ENCODE measurements around the gene KIAA0040.

The KIAA0040 gene

DNA sequence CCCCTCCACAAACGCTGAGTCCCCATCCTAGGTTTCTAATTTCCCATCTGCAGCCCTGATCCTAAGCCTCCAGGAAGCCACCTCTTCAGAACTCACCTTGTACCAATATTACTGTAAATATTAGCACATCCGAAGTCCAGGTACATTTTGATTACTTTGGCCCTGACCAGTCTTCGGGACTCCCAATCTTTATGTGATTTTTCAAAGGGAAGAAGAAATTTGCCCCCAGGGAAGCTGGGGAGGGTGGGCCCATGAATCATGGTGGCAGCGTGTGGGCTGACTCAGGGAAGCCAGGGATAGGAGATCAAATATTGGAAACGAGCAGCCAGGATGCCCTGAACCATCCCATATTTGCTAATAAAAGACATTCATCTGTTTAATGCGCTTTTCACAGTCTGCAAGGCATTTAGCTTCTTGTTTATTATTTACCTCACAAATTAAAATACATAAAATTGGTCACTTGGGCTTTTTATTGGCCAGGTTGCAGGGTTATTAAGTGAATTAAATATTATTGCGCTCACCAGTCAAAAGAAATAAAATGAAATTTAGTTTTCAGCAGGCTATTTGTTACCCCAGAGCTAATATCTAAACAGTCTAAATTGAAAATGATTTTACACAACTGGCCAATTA lies 46.6 kb downstream of the KIAA0040 start:
- peaks cover 5% of the 10 kb centered on the region for H3K4me1 ChIP-seq (ENCODE audit: control insufficient read depth, insufficient read depth, low read length)
- no peak overlapping the region for H3K4me3 ChIP-seq (ENCODE audit: insufficient read depth, low read depth, low read length)
- H3K9me3 ChIP-seq (ENCODE audit: control insufficient read depth, low read length): no peaks in the 10 kb centered on the region
- WGBS, 2 experiments: 89 to 90% methylated on average over 5 to 6 of the region's 7 CpGs
- H3K27ac ChIP-seq (ENCODE audit: insufficient read depth, low read depth, low read length, poor library complexity, severe bottlenecking): no peak overlapping the region
- no peaks in the 10 kb centered on the region for H3K27me3 ChIP-seq (ENCODE audit: control insufficient read depth, insufficient read depth, low read length, poor library complexity, severe bottlenecking)
- H3K36me3 ChIP-seq (ENCODE audit: control insufficient read depth, insufficient read depth, low read length): no peaks in the 10 kb centered on the region

- H3K4me3 ChIP-seq (ENCODE audit: insufficient read depth, low read depth, low read length): no peak overlapping the region
- WGBS, 2 experiments: 83 to 97% methylated on average over 2 of the region's 2 CpGs
- H3K9me3 ChIP-seq (ENCODE audit: control insufficient read depth, low read length): no peaks in the 10 kb centered on the region
These were observed 54.0 kb downstream of the KIAA0040 start for GRCh38 chr1:175138579-175138978.

DNA sequence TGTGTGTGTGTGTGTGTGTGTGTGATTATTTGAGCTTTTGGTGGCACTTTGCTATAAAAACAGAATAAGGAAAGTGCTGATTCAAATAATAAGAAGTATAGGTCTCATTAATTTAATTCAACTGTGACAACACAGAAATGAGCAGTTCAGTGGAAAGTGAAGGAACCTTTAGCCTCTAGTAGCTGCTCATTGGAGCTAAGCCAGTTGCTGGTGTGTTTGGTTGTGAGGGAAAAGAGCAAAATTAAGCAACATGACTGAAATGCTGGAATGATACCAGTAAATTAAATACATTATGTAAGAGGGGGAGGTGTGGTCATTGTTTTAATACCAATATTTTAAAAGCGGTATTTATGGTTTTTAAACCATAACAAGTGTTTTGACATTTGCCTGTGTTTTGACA lies 55.2 kb downstream of the KIAA0040 start:
- 100% methylated on average over 1 of the region's 1 CpG for WGBS, 2 experiments
- H3K4me1 ChIP-seq (ENCODE audit: control insufficient read depth, insufficient read depth, low read length): no peaks in the 10 kb centered on the region
- no peaks in the 10 kb centered on the region for H3K9me3 ChIP-seq (ENCODE audit: control insufficient read depth, low read length)
- H3K4me3 ChIP-seq (ENCODE audit: insufficient read depth, low read depth, low read length): no peak overlapping the region
- no peaks in the 10 kb centered on the region for H3K27me3 ChIP-seq (ENCODE audit: control insufficient read depth, insufficient read depth, low read length, poor library complexity, severe bottlenecking)
- no peaks in the 10 kb centered on the region for H3K36me3 ChIP-seq (ENCODE audit: control insufficient read depth, insufficient read depth, low read length)
- H3K27ac ChIP-seq (ENCODE audit: insufficient read depth, low read depth, low read length, poor library complexity, severe bottlenecking): no peak overlapping the region

More at GRCh38 chr1:175138579-175138978, 54.0 kb downstream of the KIAA0040 start:
- Histone ChIP-seq H3K27me3 (ENCODE audit: control insufficient read depth, insufficient read depth, low read length, poor library complexity, severe bottlenecking) (no peaks in the 10 kb centered on the region), H3K36me3 (ENCODE audit: control insufficient read depth, insufficient read depth, low read length) (no peaks in the 10 kb centered on the region), H3K4me1 (ENCODE audit: control insufficient read depth, insufficient read depth, low read length) (no peaks in the 10 kb centered on the region), H3K27ac (ENCODE audit: insufficient read depth, low read depth, low read length, poor library complexity, severe bottlenecking) (no peak overlapping the region)

DNA sequence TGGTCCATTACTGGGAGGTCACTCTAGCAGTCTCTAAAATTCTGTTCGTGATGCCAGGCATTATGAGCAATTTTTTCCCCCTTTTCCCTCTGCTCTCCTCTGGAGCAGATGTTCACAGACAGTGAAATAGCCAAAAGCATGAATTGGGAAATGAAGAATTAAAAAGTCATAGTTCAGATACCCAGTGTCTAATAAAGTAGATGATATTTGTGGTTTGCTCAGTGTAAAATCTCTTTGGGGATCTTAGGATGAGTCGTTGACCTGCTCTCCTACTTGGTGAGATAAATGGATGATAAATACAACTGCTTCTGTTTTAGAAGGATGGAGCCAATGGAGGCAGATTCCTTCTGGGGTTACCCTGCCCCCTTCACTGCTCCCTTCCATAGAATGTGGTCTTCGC lies 56.3 kb downstream of the KIAA0040 start:
- H3K27me3 ChIP-seq (ENCODE audit: control insufficient read depth, insufficient read depth, low read length, poor library complexity, severe bottlenecking): no peaks in the 10 kb centered on the region
- no peaks in the 10 kb centered on the region for H3K4me1 ChIP-seq (ENCODE audit: control insufficient read depth, insufficient read depth, low read length)
- H3K9me3 ChIP-seq (ENCODE audit: control insufficient read depth, low read length): no peaks in the 10 kb centered on the region
- H3K27ac ChIP-seq (ENCODE audit: insufficient read depth, low read depth, low read length, poor library complexity, severe bottlenecking): no peak overlapping the region
- H3K36me3 ChIP-seq (ENCODE audit: control insufficient read depth, insufficient read depth, low read length): no peaks in the 10 kb centered on the region
- 94 to 96% methylated on average over 3 of the region's 3 CpGs for WGBS, 2 experiments
- no peak overlapping the region for H3K4me3 ChIP-seq (ENCODE audit: insufficient read depth, low read depth, low read length)

GRCh38 chr1:175134500-175134899 lies 58.1 kb downstream of the KIAA0040 start:
- Histone ChIP-seq H3K4me3 (ENCODE audit: insufficient read depth, low read depth, low read length) (no peak overlapping the region), H3K27me3 (ENCODE audit: control insufficient read depth, insufficient read depth, low read length, poor library complexity, severe bottlenecking) (no peaks in the 10 kb centered on the region), H3K27ac (ENCODE audit: insufficient read depth, low read depth, low read length, poor library complexity, severe bottlenecking) (no peak overlapping the region), H3K36me3 (ENCODE audit: control insufficient read depth, insufficient read depth, low read length) (no peaks in the 10 kb centered on the region), H3K9me3 (ENCODE audit: control insufficient read depth, low read length) (no peaks in the 10 kb centered on the region), H3K4me1 (ENCODE audit: control insufficient read depth, insufficient read depth, low read length) (no peaks in the 10 kb centered on the region)
- WGBS, 2 experiments: 86% methylated on average over 1 of the region's 1 CpG

- Histone ChIP-seq H3K9me3 (ENCODE audit: control insufficient read depth, low read length) (no peaks in the 10 kb centered on the region), H3K4me1 (ENCODE audit: control insufficient read depth, insufficient read depth, low read length) (no peaks in the 10 kb centered on the region), H3K27me3 (ENCODE audit: control insufficient read depth, insufficient read depth, low read length, poor library complexity, severe bottlenecking) (no peaks in the 10 kb centered on the region), H3K4me3 (ENCODE audit: insufficient read depth, low read depth, low read length) (no peak overlapping the region), H3K36me3 (ENCODE audit: control insufficient read depth, insufficient read depth, low read length) (no peaks in the 10 kb centered on the region), H3K27ac (ENCODE audit: insufficient read depth, low read depth, low read length, poor library complexity, severe bottlenecking) (no peak overlapping the region)
- WGBS, 2 experiments: 89 to 93% methylated on average over 6 of the region's 6 CpGs
These were observed 58.7 kb downstream of the KIAA0040 start for GRCh38 chr1:175133673-175134435.

GRCh38 chr1:175132436-175132835 lies 60.1 kb downstream of the KIAA0040 start:
- Histone ChIP-seq H3K9me3 (ENCODE audit: control insufficient read depth, low read length) (no peaks in the 10 kb centered on the region), H3K4me3 (ENCODE audit: insufficient read depth, low read depth, low read length) (no peak overlapping the region), H3K36me3 (ENCODE audit: control insufficient read depth, insufficient read depth, low read length) (no peaks in the 10 kb centered on the region), H3K27me3 (ENCODE audit: control insufficient read depth, insufficient read depth, low read length, poor library complexity, severe bottlenecking) (no peaks in the 10 kb centered on the region), H3K4me1 (ENCODE audit: control insufficient read depth, insufficient read depth, low read length) (no peaks in the 10 kb centered on the region), H3K27ac (ENCODE audit: insufficient read depth, low read depth, low read length, poor library complexity, severe bottlenecking) (no peak overlapping the region)
- WGBS, 2 experiments: 86 to 100% methylated on average over 1 of the region's 1 CpG

- WGBS, 2 experiments: 75 to 87% methylated on average over 1 of the region's 1 CpG
- H3K36me3 ChIP-seq (ENCODE audit: control insufficient read depth, insufficient read depth, low read length): no peaks in the 10 kb centered on the region
- H3K27me3 ChIP-seq (ENCODE audit: control insufficient read depth, insufficient read depth, low read length, poor library complexity, severe bottlenecking): no peaks in the 10 kb centered on the region
- no peak overlapping the region for H3K4me3 ChIP-seq (ENCODE audit: insufficient read depth, low read depth, low read length)
- no peaks in the 10 kb centered on the region for H3K4me1 ChIP-seq (ENCODE audit: control insufficient read depth, insufficient read depth, low read length)
- no peaks in the 10 kb centered on the region for H3K9me3 ChIP-seq (ENCODE audit: control insufficient read depth, low read length)
- no peak overlapping the region for H3K27ac ChIP-seq (ENCODE audit: insufficient read depth, low read depth, low read length, poor library complexity, severe bottlenecking)
These were observed 61.5 kb downstream of the KIAA0040 start for GRCh38 chr1:175131095-175131494.

DNA sequence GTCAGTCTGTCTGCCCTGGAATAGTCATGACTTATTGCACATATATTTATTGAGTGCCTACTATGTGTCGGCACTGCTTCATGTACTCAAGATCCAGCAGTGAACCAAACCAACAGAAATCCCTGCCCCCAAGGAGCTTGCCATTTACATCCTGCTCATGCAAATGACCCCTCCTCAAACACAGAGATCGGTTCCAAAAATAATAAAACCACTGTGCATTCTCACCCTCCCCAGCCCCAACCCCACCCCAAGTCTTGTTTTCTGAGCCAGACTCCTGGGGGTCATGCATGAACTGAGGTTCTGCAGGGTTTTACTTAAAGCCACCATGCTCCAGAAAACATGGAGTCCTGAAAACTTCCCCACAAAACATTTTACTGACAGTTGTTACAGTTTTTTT lies 61.9 kb downstream of the KIAA0040 start:
- H3K4me1 ChIP-seq (ENCODE audit: control insufficient read depth, insufficient read depth, low read length): no peaks in the 10 kb centered on the region
- H3K4me3 ChIP-seq (ENCODE audit: insufficient read depth, low read depth, low read length): no peak overlapping the region
- no peak overlapping the region for H3K27ac ChIP-seq (ENCODE audit: insufficient read depth, low read depth, low read length, poor library complexity, severe bottlenecking)
- H3K27me3 ChIP-seq (ENCODE audit: control insufficient read depth, insufficient read depth, low read length, poor library complexity, severe bottlenecking): no peaks in the 10 kb centered on the region
- no peaks in the 10 kb centered on the region for H3K9me3 ChIP-seq (ENCODE audit: control insufficient read depth, low read length)
- no peaks in the 10 kb centered on the region for H3K36me3 ChIP-seq (ENCODE audit: control insufficient read depth, insufficient read depth, low read length)
- 67 to 71% methylated on average over 2 of the region's 2 CpGs for WGBS, 2 experiments

DNA sequence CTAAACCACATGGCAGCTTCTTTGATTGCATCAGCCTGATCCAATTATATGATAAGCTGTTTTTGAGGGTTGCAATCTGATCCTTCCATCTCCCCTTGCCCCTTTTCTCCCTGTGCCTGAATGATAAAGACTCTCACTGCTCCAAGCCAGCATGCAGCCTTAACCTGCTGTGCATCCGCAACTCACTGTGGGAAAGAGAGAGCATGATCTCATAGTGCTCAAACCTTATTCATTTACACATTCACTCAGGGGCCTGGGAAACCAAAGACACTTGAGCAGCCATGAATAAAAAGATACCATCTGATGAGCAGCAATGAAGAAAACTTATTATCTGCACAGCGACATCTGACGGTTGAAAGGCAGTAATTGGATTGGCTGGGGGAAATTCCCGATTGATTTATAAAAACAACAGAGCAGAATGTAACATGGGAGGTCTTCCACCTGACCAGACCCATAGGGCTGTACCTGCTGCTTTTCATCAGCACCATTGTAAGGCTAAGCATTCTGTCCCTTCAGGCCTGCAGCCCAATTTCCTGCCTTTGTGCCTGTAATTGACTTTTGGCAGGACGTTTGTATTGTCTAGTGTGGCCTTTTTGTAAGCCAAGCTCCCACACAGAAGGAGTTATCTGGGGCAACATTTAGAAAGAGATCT lies 62.5 kb downstream of the KIAA0040 start:
- Histone ChIP-seq H3K4me1 (ENCODE audit: control insufficient read depth, insufficient read depth, low read length) (no peaks in the 10 kb centered on the region), H3K27me3 (ENCODE audit: control insufficient read depth, insufficient read depth, low read length, poor library complexity, severe bottlenecking) (no peaks in the 10 kb centered on the region), H3K9me3 (ENCODE audit: control insufficient read depth, low read length) (no peaks in the 10 kb centered on the region), H3K27ac (ENCODE audit: insufficient read depth, low read depth, low read length, poor library complexity, severe bottlenecking) (no peak overlapping the region), H3K36me3 (ENCODE audit: control insufficient read depth, insufficient read depth, low read length) (no peaks in the 10 kb centered on the region), H3K4me3 (ENCODE audit: insufficient read depth, low read depth, low read length) (no peak overlapping the region)
- 16 to 23% methylated on average over 5 of the region's 5 CpGs for WGBS, 2 experiments

Data from ectodermal cell (in vitro differentiated cells).